ENCODE results near the gene PSPN. TPM values are rescaled to one million over a fixed set of nuclear protein-coding genes. Genes with fewer than 3 reads are reported as not detected.
"Not testable (repeated sequence)": the region's sequence is repeated elsewhere in the genome, so short reads cannot be mapped to it uniquely, and the experiment has no call there.

The PSPN gene
- total RNA-seq, 1 experiment from 2014 or later: 3.4 TPM

- TF ChIP-seq ZNF274 (IDR thresholded peaks at IDR 0.05; ENCODE audit: low read depth, low read length) (no peak), ELF1 (IDR thresholded peaks at IDR 0.05; ENCODE audit: borderline replicate concordance, low read depth) (no peak), ZFX (IDR thresholded peaks at IDR 0.05) (no peak), CEBPB (IDR thresholded peaks at IDR 0.05; ENCODE audit: low read depth) (no peak), JUND (IDR thresholded peaks at IDR 0.05) (no peak), SP1 (IDR thresholded peaks at IDR 0.05; ENCODE audit: low read depth) (no peak), YY1 (IDR thresholded peaks at IDR 0.05; ENCODE audit: extremely low read depth, insufficient replicate concordance, low read depth, low read length) (no peak)
These were observed 18.6 kb downstream of the PSPN start (continued) for GRCh38 chr19:6357174-6357573.

GRCh38 chr19:6355321-6356040 is 20.3 kb downstream of the PSPN start:
- H3K9ac ChIP-seq (ENCODE audit: low read length); BruUV-seq (replicated peaks); H4K20me1 ChIP-seq (ENCODE audit: insufficient read depth); intact Hi-C loops (cut with micrococcal nuclease); H3K27ac ChIP-seq (ENCODE audit: low read depth, low read length); H3K4me1 ChIP-seq (ENCODE audit: control insufficient read depth in 1 of 2, insufficient read depth in 2 of 2, low read length in 2 of 2); POLR2A ChIA-PET; H3K4me2 ChIP-seq (ENCODE audit: low read length); H2AFZ ChIP-seq (ENCODE audit: low read depth, low read length, poor library complexity, severe bottlenecking); H3K4me3 ChIP-seq (replicated peaks in 1 of 2; ENCODE audit: low read depth in 1 of 2, low read length in 2 of 2); ATAC-seq; H3K36me3 ChIP-seq (ENCODE audit: control insufficient read depth in 1 of 2, insufficient read depth in 2 of 2, low read length in 2 of 2); H3K79me2 ChIP-seq (ENCODE audit: insufficient read depth, low read length); H3K9me2 ChIP-seq (ENCODE audit: insufficient read depth); H3K27me3 ChIP-seq (ENCODE audit: insufficient read depth, low read length); DNase-seq (ENCODE audit: low read depth, low spot score); RAD21 ChIA-PET (ENCODE audit: low non-redundant PET in 1 of 2, low total read pairs in 2 of 2, uncharacterized antibody in 2 of 2, unreplicated experiment in 2 of 2); CTCF ChIA-PET; H3K9me3 ChIP-seq (ENCODE audit: control insufficient read depth in 1 of 2, insufficient read depth in 1 of 2, low read depth in 1 of 2, low read length in 2 of 2): not testable (repeated sequence)
